Left kidney (tissue), 2 donors: ENCODE data around the gene AMOTL1. TPM values are rescaled to one million over a fixed set of nuclear protein-coding genes. Genes with fewer than 3 reads are reported as not detected.
A peak's percentile ranks its signal among the peaks of the same experiment; 100 is the strongest.

ENCODE experiments used
- DNase-seq: peaks from one replicate; pipeline ENCODE4 v3.0.0-alpha.2; 2013
- polyA plus RNA-seq: library from polyadenylated mRNA; unstranded; fragments of 120-200 nt; gene quantifications from one replicate; pipeline ENCODE4 v1.2.1, GENCODE V29; 2013; ENCODE audit not compliant: insufficient read length

Gene AMOTL1
- polyA plus RNA-seq, 1 donor: 46.4 TPM

GRCh38 chr11:94740083-94741021 is 27.8 kb upstream of the AMOTL1 start:
- DNase-seq: peak; percentile 62

GRCh38 chr11:94741022-94741679 is 27.0 kb upstream of the AMOTL1 start:
- DNase-seq: peak; percentile 78

- no peak for DNase-seq
These were observed 25.5 kb upstream of the AMOTL1 start for GRCh38 chr11:94742665-94743064.

GRCh38 chr11:94746721-94747120 is 21.4 kb upstream of the AMOTL1 start:
- no peak for DNase-seq

GRCh38 chr11:94747146-94747545 is 21.0 kb upstream of the AMOTL1 start:
- DNase-seq: no peak

- no peak for DNase-seq
These were observed 20.5 kb upstream of the AMOTL1 start for GRCh38 chr11:94747601-94748041.

- no peak for DNase-seq
These were observed 18.8 kb upstream of the AMOTL1 start for GRCh38 chr11:94749369-94749768.

- no peak for DNase-seq
These were observed 17.6 kb upstream of the AMOTL1 start for GRCh38 chr11:94750319-94751217.

GRCh38 chr11:94751218-94751609 is 16.9 kb upstream of the AMOTL1 start:
- no peak for DNase-seq

- DNase-seq: no peak
These were observed 16.4 kb upstream of the AMOTL1 start for GRCh38 chr11:94751786-94752185.

GRCh38 chr11:94753630-94754029 is 14.5 kb upstream of the AMOTL1 start:
- no peak for DNase-seq

- DNase-seq: no peak
These were observed 13.8 kb upstream of the AMOTL1 start for GRCh38 chr11:94754335-94754734.

GRCh38 chr11:94754819-94755218 is 13.3 kb upstream of the AMOTL1 start:
- DNase-seq: no peak

GRCh38 chr11:94755494-94755893 is 12.7 kb upstream of the AMOTL1 start:
- no peak for DNase-seq

- no peak for DNase-seq
These were observed 11.0 kb upstream of the AMOTL1 start for GRCh38 chr11:94757037-94757735.

GRCh38 chr11:94758666-94759065 is 9.5 kb upstream of the AMOTL1 start:
- no peak for DNase-seq

GRCh38 chr11:94759522-94759921 is 8.6 kb upstream of the AMOTL1 start:
- DNase-seq: no peak

GRCh38 chr11:94760296-94760695 is 7.9 kb upstream of the AMOTL1 start:
- no peak for DNase-seq

- DNase-seq: no peak
These were observed 5.9 kb upstream of the AMOTL1 start for GRCh38 chr11:94762208-94762607.

GRCh38 chr11:94762995-94763394 is 5.2 kb upstream of the AMOTL1 start:
- DNase-seq: no peak

GRCh38 chr11:94766713-94767206 is 1.4 kb upstream of the AMOTL1 start:
- DNase-seq: no peak
